ENCODE results near the gene HDGFL2. TPM values are rescaled to one million over a fixed set of nuclear protein-coding genes. Genes with fewer than 3 reads are reported as not detected.

The HDGFL2 gene
- total and polyA plus RNA-seq, 4 donors = 15.4 to 47.9 (median 29.8) TPM

DNA sequence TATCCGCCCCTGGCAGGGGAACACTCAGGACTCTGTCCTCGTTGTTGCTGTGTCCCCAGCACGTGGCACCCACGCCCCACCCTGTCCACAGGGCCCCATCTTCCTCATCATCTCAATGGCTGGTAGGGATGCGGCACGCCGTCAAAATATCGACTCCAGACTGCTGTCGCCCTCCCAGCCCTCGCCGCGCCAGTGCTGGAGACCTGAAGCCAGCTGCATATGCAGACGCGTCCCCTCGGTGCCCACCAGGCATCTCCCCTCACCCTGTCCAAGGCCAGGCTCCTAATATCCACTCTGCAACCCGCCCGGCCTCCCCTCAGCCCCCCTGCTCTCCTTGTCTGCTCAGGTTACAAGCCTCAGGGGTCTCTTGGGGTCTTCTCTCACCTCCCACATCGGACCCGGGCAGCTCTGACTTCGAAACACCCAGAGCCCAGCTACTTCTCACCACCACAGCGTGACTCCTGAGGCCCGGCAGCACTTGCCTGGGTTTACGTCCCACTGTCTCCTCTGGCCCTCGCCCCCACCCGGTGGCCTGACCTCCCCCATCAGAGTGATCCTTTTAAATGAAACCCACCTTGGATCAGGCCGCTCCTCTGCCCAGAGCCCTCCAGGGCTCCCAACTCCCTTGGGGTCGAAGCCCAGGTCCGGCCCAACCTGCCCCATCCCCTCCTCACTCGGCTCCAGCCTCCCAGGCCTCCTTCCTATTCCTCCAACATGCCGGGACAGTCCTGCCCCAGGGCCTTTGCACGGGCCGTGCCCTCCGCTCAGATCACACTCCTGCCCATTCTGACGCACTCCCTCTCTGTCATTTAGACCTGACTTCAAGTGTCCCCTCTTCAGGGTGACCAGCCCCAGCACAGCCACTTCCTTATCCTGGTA, 33.7 kb downstream of the HDGFL2 start:
- H3K4me3 ChIP-seq (ENCODE audit: low read length in 2 of 2) = no peak overlapping the region
- H3K4me1 ChIP-seq (ENCODE audit: control insufficient read depth in 1 of 2, insufficient read depth in 2 of 2, low read length in 2 of 2) = no peaks in the 10 kb centered on the region
- H3K27me3 ChIP-seq (ENCODE audit: control insufficient read depth in 1 of 2, insufficient read depth in 2 of 2, low read length in 1 of 2) = no peaks in the 10 kb centered on the region
- DNase-seq = no peak
- no peak overlapping the region for H3K27ac ChIP-seq (ENCODE audit: low read depth in 1 of 2, low read length in 2 of 2)
- 92 to 93% methylated on average over 34 of the region's 34 CpGs for WGBS, 2 donors
- ATAC-seq (ENCODE audit: low FRiP score) = no peak
- no peaks in the 10 kb centered on the region for H3K9me3 ChIP-seq (ENCODE audit: control insufficient read depth, low read length)
- intact Hi-C loops (cut with DNase I) = no loop called here
- peaks cover 0 to 4% of the 10 kb centered on the region in 2 donors for H3K36me3 ChIP-seq (ENCODE audit: control insufficient read depth in 1 of 2, insufficient read depth in 2 of 2, low read length in 1 of 2)

DNA sequence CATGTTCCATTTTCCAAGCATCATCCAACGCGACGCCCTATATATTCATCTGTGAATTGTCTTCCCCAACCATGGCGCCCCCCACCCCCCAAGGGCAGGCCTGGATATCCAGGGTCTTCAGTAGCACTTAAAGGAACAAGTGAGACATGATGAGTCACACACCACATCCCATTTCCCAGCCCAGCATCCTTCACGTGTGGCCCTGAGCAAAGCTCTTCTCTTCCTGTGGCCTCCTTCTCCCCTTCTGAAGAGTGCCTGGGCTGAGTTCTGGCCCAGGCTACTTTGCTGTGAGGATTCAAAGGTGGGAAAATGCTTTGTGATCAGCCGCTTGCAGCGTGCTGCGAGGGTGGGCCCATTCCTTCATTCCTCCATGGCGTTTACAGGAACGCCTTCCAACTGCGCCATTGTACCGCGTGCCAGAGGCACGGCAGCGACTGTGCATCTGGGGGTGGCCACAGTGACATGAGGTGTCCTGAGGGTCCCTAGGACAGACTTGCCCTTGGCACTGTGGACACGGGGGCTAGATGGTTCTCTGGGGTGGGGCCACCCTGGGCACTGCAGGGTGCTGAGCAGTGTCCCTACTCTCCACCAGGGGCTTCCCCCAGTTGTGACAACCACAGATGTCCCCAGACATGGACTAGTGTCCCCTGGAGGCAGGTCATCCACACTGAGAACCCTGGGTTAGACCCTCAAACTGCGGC, 34.5 kb downstream of the HDGFL2 start:
- 83 to 84% methylated on average over 17 of the region's 17 CpGs for WGBS, 2 donors
- no peaks in the 10 kb centered on the region for H3K9me3 ChIP-seq (ENCODE audit: control insufficient read depth, low read length)
- intact Hi-C loops (cut with DNase I) = no loop called here
- H3K4me1 ChIP-seq (ENCODE audit: control insufficient read depth in 1 of 2, insufficient read depth in 2 of 2, low read length in 2 of 2) = no peaks in the 10 kb centered on the region
- no peak overlapping the region for H3K4me3 ChIP-seq (ENCODE audit: low read length in 2 of 2)
- no peak overlapping the region for H3K27ac ChIP-seq (ENCODE audit: low read depth in 1 of 2, low read length in 2 of 2)
- DNase-seq (no peak), ATAC-seq (ENCODE audit: low FRiP score) (no peak)
- peaks cover 0 to 4% of the 10 kb centered on the region in 2 donors for H3K36me3 ChIP-seq (ENCODE audit: control insufficient read depth in 1 of 2, insufficient read depth in 2 of 2, low read length in 1 of 2)
- H3K27me3 ChIP-seq (ENCODE audit: control insufficient read depth in 1 of 2, insufficient read depth in 2 of 2, low read length in 1 of 2) = no peaks in the 10 kb centered on the region

DNA sequence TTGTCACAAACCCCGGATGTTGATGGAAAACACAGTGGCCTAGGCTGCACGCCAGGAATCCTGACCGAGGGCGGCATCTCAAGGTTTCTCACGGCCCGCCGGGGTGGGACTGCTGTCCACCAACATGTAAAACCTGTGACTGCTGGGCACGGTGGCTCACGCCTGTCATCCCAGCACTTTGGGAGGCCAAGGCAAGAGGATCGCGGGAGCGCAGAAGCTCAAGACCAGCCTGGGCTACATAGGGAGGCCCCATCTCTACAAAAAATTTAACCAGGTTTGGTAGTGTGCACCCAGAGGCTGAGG, 35.0 kb downstream of the HDGFL2 start:
- no peaks in the 10 kb centered on the region for H3K27me3 ChIP-seq (ENCODE audit: control insufficient read depth in 1 of 2, insufficient read depth in 2 of 2, low read length in 1 of 2)
- intact Hi-C loops (cut with DNase I) = no loop called here
- H3K4me3 ChIP-seq (ENCODE audit: low read length in 2 of 2) = no peak overlapping the region
- H3K36me3 ChIP-seq (ENCODE audit: control insufficient read depth in 1 of 2, insufficient read depth in 2 of 2, low read length in 1 of 2) = peaks cover 0 to 4% of the 10 kb centered on the region in 2 donors
- no peak overlapping the region for H3K27ac ChIP-seq (ENCODE audit: low read depth in 1 of 2, low read length in 2 of 2)
- ATAC-seq (ENCODE audit: low FRiP score) (no peak), DNase-seq (no peak)
- no peaks in the 10 kb centered on the region for H3K4me1 ChIP-seq (ENCODE audit: control insufficient read depth in 1 of 2, insufficient read depth in 2 of 2, low read length in 2 of 2)
- no peaks in the 10 kb centered on the region for H3K9me3 ChIP-seq (ENCODE audit: control insufficient read depth, low read length)
- 74 to 76% methylated on average over 12 of the region's 12 CpGs for WGBS, 2 donors

DNA sequence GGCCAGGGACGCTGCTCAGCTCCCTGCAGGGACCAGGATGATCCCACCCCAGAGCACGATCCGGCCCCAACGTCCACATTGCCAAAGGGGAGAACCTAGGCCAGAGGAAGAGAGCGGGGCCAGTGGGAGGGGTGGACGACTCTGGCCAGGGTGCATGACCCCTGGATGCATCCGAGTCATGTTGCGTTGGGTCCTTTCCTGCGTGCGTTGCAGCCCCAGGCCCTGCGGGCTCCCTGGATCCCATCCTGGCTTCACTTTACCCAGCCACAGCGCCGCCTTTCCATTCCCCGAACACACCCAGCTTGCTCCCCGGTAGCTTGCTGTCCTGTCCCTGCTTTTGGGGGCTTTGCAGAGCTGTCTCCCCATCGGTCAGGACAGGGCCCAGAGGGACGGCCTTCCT, 35.7 kb downstream of the HDGFL2 start:
- no peak overlapping the region for H3K27ac ChIP-seq (ENCODE audit: low read depth in 1 of 2, low read length in 2 of 2)
- no peak overlapping the region for H3K4me3 ChIP-seq (ENCODE audit: low read length in 2 of 2)
- H3K36me3 ChIP-seq (ENCODE audit: control insufficient read depth in 1 of 2, insufficient read depth in 2 of 2, low read length in 1 of 2) = peaks cover 0 to under 1% of the 10 kb centered on the region in 2 donors
- no peak for ATAC-seq (ENCODE audit: low FRiP score)
- H3K9me3 ChIP-seq (ENCODE audit: control insufficient read depth, low read length) = no peaks in the 10 kb centered on the region
- H3K27me3 ChIP-seq (ENCODE audit: control insufficient read depth in 1 of 2, insufficient read depth in 2 of 2, low read length in 1 of 2) = no peaks in the 10 kb centered on the region
- intact Hi-C loops (cut with DNase I) = no loop called here
- DNase-seq = no peak
- no peaks in the 10 kb centered on the region for H3K4me1 ChIP-seq (ENCODE audit: control insufficient read depth in 1 of 2, insufficient read depth in 2 of 2, low read length in 2 of 2)
- WGBS, 2 donors = 77 to 81% methylated on average over 17 of the region's 17 CpGs

DNA sequence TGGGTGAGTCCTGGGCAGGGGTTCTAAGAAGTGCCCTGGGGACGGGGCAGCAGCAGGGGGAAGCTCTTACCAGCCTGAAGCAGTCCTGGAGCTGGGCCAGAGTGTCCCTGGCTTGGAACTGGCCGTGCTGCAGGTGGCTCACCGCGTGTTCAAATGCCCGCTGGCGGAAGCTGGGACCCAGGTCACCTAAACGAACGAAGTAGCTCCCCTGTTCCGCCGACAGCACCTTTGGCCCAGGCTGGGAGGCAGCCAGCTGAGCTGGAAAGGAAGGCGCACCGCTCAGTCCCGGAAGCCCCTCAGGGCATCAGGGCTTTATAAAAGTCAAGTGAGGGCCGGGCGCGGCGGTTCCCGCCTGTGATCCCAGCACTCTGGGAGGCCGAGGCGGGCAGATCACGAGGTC, 36.6 kb downstream of the HDGFL2 start:
- DNase-seq = no peak
- Histone ChIP-seq H3K36me3 (ENCODE audit: control insufficient read depth in 1 of 2, insufficient read depth in 2 of 2, low read length in 1 of 2) (no peaks in the 10 kb centered on the region), H3K27ac (ENCODE audit: low read depth in 1 of 2, low read length in 2 of 2) (no peak overlapping the region), H3K4me1 (ENCODE audit: control insufficient read depth in 1 of 2, insufficient read depth in 2 of 2, low read length in 2 of 2) (no peaks in the 10 kb centered on the region), H3K9me3 (ENCODE audit: control insufficient read depth, low read length) (no peaks in the 10 kb centered on the region), H3K4me3 (ENCODE audit: low read length in 2 of 2) (no peak overlapping the region), H3K27me3 (ENCODE audit: control insufficient read depth in 1 of 2, insufficient read depth in 2 of 2, low read length in 1 of 2) (no peaks in the 10 kb centered on the region)
- WGBS, 2 donors = 90 to 92% methylated on average over 18 to 21 of the region's 21 CpGs
- intact Hi-C loops (cut with DNase I) = no loop called here
- no peak for ATAC-seq (ENCODE audit: low FRiP score)

DNA sequence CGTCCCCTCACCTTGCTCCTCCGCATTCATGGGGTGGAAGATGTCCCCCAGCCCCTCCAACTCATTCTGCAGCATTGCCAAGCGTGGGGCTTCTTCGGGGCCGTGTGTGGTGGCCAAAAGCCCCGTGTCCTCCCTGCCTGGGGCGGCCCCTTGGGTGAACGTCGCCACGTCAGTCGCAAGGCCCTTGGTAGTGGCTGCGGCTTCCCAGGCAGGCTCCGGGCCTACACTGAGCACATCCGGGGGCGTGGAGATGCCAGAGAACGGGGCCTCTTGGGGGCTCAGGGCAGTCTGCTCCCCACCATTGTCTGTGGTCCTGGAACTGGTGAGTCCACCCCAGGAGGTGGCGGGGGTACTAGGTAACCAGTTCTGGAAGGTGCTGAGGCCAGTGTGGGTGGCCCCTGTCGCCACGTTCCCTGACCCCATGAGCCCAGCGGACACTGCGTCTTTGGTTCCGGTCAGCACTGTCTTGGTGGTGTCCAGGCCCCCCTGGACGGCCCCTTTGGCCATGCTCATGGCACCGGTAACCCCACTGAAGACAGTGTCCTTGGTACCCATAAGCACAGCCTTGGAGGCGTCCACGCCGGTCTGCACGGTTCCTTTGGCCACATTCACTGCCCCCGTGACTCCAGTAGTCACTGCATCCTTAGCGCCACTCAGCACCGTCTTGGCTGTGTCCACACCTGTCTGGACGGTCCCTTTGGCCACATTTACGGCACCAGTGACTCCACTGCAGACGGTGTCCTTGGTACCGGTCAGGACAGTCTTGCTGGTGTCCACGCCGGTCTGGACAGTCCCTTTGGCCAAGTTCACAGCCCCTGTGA, 38.5 kb downstream of the HDGFL2 start:
- Histone ChIP-seq H3K4me1 (ENCODE audit: control insufficient read depth in 1 of 2, insufficient read depth in 2 of 2, low read length in 2 of 2) (no peaks in the 10 kb centered on the region), H3K4me3 (ENCODE audit: low read length in 2 of 2) (no peak overlapping the region), H3K9me3 (ENCODE audit: control insufficient read depth, low read length) (no peaks in the 10 kb centered on the region), H3K36me3 (ENCODE audit: control insufficient read depth in 1 of 2, insufficient read depth in 2 of 2, low read length in 1 of 2) (no peaks in the 10 kb centered on the region), H3K27ac (ENCODE audit: low read depth in 1 of 2, low read length in 2 of 2) (no peak overlapping the region), H3K27me3 (ENCODE audit: control insufficient read depth in 1 of 2, insufficient read depth in 2 of 2, low read length in 1 of 2) (no peaks in the 10 kb centered on the region)
- intact Hi-C loops (cut with DNase I) = no loop called here
- no peak for DNase-seq
- 86 to 88% methylated on average over 37 of the region's 37 CpGs for WGBS, 2 donors
- no peak for ATAC-seq (ENCODE audit: low FRiP score)

DNA sequence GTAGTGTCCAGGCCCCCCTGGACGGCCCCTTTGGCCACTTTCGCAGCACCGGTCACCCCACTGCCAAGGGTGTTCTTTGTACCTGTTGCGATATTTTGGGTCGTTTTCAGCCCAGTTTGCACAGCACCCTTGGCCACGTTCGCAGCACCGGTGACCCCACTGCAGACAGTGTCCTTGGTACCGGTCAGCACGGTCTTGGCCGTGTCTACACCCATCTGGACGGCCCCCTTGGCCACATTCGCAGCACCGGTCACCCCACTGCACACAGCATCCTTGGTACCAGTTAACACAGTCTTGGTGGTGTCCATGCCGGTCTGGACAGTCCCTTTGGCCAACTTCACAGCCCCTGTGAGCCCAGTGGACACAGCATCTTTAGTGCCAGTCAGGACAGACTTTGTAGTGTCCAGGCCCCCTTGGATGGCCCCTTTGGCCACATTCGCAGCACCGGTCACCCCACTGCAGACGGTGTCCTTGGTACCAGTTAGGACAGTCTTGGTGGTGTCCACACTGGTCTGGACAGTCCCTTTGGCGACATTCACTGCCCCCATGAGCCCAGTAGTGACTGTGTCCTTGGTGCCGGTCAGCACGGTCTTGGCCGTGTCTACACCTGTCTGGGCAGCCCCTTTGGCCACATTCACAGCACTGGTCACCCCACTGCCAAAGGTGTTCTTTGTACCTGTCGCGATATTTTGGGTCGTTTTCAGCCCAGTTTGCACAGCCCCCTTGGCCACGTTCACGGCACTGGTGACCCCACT, 39.4 kb downstream of the HDGFL2 start:
- intact Hi-C loops (cut with DNase I) = no loop called here
- WGBS, 2 donors = 86 to 89% methylated on average over 26 to 27 of the region's 27 CpGs
- Histone ChIP-seq H3K27ac (ENCODE audit: low read depth in 1 of 2, low read length in 2 of 2) (no peak overlapping the region), H3K4me1 (ENCODE audit: control insufficient read depth in 1 of 2, insufficient read depth in 2 of 2, low read length in 2 of 2) (no peaks in the 10 kb centered on the region), H3K27me3 (ENCODE audit: control insufficient read depth in 1 of 2, insufficient read depth in 2 of 2, low read length in 1 of 2) (no peaks in the 10 kb centered on the region), H3K9me3 (ENCODE audit: control insufficient read depth, low read length) (no peaks in the 10 kb centered on the region), H3K4me3 (ENCODE audit: low read length in 2 of 2) (no peak overlapping the region), H3K36me3 (ENCODE audit: control insufficient read depth in 1 of 2, insufficient read depth in 2 of 2, low read length in 1 of 2) (no peaks in the 10 kb centered on the region)
- ATAC-seq (ENCODE audit: low FRiP score) (no peak), DNase-seq (no peak)

DNA sequence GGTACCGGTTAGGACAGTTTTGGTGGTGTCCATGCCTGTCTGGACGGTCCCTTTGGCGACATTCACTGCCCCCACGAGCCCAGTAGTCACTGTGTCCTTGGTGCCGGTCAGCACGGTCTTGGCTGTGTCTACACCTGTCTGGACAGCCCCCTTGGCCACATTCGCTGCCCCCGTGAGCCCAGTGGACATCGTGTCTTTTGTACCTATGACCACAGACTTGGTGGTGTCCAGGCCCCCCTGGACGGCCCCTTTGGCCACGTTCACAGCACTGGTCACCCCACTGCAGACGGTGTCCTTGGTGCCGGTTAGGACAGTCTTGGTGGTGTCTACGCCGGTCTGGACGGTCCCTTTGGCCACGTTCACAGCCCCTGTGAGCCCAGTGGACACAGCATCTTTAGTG, 40.0 kb downstream of the HDGFL2 start:
- H3K27me3 ChIP-seq (ENCODE audit: control insufficient read depth in 1 of 2, insufficient read depth in 2 of 2, low read length in 1 of 2) = no peaks in the 10 kb centered on the region
- no peak overlapping the region for H3K4me3 ChIP-seq (ENCODE audit: low read length in 2 of 2)
- H3K27ac ChIP-seq (ENCODE audit: low read depth in 1 of 2, low read length in 2 of 2) = no peak overlapping the region
- no peak for DNase-seq
- no peaks in the 10 kb centered on the region for H3K9me3 ChIP-seq (ENCODE audit: control insufficient read depth, low read length)
- intact Hi-C loops (cut with DNase I) = no loop called here
- no peaks in the 10 kb centered on the region for H3K36me3 ChIP-seq (ENCODE audit: control insufficient read depth in 1 of 2, insufficient read depth in 2 of 2, low read length in 1 of 2)
- ATAC-seq (ENCODE audit: low FRiP score) = no peak
- H3K4me1 ChIP-seq (ENCODE audit: control insufficient read depth in 1 of 2, insufficient read depth in 2 of 2, low read length in 2 of 2) = no peaks in the 10 kb centered on the region
- WGBS, 2 donors = 90 to 91% methylated on average over 17 of the region's 17 CpGs

Data from aorta (tissue), 5 donors.